GM21529 (cell line): ENCODE results near the gene TMTC3.
"Not testable (repeated sequence)": the region's sequence is repeated elsewhere in the genome, so short reads cannot be mapped to it uniquely, and the experiment has no call there.

Experiments used
- ATAC-seq: cut with Tn5 transposase; IDR thresholded peaks from one replicate; pipeline ENCODE4 v1.9.1; 2021; ENCODE audit not compliant: unreplicated experiment

Gene TMTC3

DNA sequence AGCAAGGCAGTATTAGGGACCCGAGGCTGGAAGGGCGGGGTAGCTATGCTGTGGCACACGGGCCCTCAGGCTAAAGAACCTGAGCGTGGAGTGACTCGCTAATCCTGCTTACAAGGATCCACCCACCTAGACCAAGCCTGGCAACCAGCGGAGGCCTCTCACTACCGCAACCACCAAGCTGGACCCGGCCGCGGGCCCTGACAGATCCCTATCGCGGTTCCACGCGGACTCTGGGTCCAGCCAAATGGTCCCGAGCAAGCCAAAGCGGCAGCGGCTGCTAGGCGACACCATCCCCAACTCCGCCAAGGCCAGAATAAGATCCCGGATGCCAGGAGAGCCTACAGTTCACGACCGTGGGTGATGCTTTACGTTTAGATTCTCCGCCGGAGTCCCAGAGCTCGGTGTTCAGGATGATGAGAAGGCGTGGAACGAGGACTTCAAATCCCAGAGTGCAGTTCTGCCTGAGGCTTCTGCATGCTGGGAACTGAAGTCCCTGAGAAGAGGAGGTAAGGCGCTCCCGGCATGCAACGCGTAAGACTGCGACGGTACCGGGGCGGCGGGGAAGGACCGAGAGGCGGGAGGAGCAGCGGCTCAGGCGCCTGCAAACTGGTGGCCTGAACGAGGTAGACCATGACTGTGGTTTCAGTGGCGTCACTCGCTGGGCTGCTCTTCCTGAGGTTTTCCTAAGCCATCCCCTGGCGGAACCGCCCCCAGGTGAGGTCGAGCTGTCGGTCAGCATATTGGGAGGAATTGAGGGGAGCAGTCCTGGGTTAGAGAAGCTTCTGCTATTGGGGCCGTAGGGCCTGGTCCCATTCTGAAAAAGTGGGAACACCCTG lies at the start of gene TMTC3, which contains the start of gene CEP290:
Gene TMTC3, plus strand, starts transcription at position 534 of the 836 bp plus-strand sequence. CDS start 6,009 bp downstream, outside the sequence.
Gene CEP290, minus strand, starts transcription at position 315 of the 836 bp plus-strand sequence. CDS start 781 bp downstream, outside the sequence.
- peak; percentile 95 for ATAC-seq

DNA sequence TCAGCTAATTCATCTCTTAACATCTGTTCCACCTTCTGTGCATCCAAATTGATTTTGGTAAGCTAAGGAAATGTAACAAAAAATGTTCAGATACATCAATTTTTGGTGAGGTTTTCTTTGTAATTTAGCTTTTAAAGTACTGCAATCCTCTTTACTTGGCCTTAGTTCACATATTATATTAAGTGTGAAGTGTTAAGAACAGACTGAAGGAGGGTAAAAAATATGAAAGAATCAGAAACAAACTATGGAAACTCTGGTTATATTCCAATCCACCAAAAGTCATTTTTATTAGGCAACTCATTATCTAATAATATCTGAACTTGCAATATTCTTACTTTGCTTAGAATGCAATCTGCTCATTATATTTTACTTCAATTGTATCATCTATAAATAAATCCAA lies 49.3 kb upstream of the TMTC3 start:
- ATAC-seq: no peak

DNA sequence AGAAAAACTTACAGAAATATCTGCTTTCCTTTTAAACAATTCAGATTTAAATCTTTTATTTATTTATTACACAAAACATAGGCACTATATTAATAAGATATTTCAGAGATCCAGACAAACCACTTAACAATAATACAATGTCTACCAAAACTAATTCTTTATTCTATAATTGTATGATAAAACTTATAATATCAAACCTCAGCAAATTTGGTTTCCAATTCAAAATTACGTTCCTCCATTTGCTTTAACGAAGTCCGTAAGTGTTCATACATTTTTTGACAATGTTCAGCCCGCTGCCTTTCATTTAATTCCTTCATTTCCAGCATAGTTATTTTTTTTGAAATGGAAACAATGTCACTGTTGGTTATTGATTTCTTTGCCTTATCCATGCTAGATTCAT lies 48.5 kb upstream of the TMTC3 start:
- ATAC-seq: no peak

DNA sequence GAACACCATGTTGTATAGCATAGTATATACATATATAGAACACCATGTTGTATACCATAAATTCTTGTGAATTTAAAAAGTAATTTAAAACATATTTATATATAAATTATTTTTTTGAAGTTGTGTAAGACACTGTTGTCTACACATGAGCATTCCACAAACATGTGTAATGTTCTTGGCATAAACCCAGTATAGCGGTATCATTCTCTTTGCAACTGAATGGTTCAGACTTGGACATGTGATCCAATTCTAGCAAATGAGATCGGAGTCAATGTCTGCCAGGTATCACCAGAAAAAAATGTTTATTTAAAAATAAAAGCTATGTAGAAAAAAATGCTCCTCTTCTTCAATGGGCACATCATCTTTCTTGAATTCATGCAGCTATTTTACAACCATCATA lies 34.1 kb upstream of the TMTC3 start:
- no peak for ATAC-seq

DNA sequence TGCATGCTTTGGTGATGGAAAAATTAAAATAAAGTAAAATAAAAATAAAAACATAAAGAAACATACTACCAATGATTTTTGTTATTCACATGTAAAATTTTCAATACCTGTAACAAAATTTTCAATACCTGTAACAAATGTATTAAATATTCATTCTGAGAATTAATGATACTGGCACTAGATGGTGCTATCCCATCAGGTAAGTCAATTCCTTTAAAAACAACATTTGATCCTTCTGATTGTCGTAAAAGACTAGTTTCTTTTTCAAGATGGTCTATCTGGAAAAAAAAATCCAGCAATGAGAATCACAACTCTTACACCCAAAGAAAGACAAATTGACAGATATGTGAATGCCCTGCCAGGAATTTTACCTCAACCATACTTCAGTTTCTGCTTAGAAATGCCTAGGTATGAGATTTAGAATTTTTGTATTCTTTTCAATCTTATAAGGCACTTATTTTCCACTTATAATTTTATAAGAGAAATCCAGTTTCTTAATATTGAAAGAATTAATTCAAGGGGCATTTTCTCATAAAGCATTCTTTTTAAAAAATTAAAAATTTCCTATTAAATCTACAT lies 30.9 kb upstream of the TMTC3 start:
- no peak for ATAC-seq

DNA sequence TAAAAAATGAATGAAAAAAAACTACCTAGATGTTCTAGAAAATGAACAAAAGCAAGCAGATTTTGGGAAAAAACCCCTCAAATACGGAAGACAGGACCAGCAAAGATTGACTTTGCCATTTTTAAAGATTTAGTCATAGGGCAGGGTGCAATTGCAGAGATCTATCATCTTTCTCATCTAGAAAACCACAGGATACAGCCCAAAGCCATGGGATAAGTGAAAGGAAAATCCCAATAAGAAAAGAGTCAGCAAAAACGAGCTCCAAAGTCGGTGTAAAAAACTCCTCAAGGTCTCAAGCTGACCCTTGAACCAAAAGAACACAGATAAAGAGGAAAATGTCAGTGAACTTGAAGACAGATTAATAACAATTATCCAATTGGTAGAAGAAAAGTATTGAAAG lies 28.2 kb upstream of the TMTC3 start:
- no peak for ATAC-seq

DNA sequence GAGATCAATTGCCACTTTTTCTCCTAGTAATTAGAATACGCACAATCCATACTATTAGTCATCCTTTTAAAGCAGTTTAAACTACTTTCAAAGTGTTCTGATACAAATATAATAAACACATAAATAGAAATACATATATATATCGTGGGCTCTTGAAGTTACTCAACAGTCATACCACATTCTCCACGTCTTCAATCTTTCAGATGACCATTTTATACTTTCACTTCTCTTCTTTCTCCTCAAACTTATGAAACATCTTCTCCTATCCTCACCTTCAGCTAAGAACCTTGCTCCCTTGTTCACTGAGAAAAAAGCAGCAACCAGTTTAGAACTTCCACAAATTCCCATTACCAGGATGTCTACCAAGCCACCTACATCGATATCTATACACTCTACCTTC lies 19.4 kb upstream of the TMTC3 start:
- no peak for ATAC-seq

DNA sequence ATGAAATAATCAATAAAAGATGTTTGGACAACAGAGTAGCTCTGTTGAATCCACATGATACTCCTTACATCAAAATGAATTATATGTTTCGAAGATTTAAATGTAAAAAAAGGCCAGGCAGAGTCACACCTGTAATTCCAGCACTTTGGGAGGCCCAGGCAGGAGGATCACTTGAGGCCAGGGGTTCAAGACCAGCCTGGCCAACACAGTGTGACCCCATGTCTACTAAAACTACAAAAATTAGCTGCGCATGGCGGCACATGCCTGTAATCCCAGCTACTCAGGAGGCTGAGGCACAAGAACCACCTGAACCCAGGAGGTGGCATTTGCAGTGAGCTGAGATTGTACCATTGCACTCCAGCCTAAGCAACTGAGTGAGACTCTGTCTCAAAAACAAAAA lies 15.0 kb upstream of the TMTC3 start:
- no peak for ATAC-seq

DNA sequence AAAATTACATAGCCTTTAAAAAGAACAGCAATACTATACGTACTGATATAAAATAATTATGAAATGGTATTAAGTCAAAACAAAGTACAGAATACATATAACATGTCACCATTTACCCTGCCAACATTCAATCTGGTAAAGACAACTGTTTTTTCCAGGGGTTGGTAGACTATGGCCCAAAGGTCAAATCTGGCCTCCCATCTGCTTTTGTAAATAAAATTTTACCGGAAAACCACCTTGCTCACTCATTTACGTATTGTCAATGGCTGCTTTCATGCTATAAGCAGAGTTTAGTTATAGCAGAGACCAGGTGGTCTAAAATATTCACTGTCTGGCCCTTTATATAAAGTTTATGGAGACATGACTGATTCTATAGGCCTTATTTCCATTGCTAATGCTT lies 14.3 kb upstream of the TMTC3 start:
- no peak for ATAC-seq

DNA sequence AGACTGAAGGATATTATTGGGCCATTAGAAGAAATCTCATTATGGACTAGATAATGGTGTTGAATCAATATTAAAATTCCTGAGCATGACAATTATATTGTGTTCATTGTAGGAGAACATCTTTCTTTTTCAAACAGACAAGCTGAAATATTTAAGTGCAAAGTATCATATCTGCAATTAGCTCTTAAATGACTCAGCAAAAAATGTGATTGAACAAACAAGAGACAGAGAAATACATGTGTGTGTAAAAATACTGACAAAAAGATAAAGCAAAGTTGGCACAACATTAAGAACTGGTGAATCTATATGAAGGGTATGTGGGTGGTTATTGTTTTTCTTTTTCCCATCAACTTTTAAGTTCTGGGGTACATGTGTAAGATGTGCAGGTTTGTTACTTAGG lies 9.7 kb upstream of the TMTC3 start:
- ATAC-seq: no peak

DNA sequence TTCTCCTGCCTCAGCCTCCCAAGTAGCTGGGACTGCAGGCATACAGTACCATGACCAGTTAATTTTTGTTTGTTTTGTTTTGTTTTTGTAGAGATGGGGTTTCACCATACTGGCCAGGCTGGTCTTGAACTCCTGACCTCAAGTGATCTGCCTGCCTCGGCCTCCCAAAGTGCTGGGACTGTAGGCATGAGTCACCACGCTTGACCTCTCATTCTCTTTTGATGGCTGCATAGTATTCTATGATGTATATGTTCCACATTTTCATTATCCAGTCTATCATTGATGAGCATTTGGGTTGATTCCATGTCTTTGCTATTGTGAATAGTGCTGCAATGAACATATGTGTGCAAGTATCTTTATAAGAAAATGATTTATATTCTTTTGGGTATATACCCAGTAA lies 8.9 kb upstream of the TMTC3 start:
- not testable (repeated sequence) for ATAC-seq

DNA sequence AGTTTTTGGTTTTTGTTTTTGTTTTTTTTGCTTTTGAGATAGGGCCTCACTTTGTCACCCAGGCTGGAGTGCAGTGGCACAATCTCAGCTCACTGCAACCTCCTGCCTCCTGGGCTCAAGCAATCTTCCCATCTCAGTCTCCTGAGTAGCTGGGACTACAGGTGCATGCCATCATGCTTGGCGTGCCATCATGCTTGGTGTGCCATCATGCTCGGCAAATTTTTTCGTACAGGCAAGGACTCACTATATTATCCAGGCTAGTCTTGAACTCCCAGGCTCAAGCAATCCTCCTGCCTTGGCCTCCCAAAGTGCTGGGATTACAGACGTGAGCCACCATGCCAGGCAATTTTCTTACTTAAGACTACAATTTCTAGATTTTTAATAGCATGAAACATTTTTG lies 2.4 kb upstream of the TMTC3 start:
- not testable (repeated sequence) for ATAC-seq

DNA sequence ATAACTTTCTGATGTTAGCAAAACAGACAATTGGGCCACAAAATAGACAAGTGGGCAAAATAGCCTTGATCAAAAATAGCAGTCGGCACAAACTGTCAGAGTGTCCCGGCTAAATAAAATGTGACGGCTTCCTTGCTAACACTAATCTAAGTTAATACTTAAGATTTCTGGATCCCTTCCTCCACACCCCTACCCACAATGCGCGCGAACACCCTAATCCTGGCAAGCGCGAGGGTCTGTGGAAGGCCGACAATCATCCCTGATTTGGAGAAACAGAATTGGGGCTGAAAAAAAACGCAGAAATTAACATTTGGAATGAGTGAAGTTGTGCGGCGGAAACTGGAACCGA lies 708 bp upstream of the TMTC3 start:
- no peak for ATAC-seq

DNA sequence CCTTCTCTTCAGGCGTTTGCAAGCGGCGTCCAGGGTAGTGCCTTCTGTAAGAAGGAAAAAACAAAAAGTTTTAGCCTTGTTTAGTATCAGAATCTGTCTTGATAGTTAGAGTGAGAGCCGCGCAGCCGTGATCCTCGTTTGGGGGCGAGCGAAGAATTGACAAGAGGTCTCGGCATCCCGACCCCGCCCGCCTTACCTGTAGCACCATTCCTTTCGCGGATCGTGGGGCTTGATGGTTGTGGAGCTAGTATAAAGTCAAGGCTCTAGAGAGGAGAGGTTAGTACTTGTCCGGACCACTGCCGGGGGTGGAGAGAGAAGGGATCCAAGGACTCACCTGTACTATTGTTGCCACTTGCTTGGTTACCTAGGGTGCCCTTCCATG lies 494 bp downstream of the TMTC3 start:
- ATAC-seq: peak; percentile 4

DNA sequence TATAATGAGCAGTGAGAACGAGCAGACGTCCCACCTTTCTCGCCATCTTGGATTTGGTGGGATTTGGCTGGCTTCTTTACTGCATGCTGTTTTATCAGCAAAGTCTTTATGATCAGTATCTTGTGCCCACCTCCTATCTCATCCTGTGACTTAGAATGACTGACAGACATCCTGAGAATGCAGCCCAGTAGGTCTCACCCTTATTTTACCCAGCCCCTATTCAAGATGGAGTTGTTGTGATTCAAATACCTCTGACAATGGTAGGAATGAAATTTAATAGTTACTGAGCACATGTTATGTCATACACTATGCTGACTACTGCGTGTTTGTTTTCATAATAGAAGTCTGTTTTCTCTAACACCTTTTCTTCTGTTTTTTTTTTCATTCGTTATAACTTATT lies 1.9 kb downstream of the TMTC3 start:
- ATAC-seq: no peak

DNA sequence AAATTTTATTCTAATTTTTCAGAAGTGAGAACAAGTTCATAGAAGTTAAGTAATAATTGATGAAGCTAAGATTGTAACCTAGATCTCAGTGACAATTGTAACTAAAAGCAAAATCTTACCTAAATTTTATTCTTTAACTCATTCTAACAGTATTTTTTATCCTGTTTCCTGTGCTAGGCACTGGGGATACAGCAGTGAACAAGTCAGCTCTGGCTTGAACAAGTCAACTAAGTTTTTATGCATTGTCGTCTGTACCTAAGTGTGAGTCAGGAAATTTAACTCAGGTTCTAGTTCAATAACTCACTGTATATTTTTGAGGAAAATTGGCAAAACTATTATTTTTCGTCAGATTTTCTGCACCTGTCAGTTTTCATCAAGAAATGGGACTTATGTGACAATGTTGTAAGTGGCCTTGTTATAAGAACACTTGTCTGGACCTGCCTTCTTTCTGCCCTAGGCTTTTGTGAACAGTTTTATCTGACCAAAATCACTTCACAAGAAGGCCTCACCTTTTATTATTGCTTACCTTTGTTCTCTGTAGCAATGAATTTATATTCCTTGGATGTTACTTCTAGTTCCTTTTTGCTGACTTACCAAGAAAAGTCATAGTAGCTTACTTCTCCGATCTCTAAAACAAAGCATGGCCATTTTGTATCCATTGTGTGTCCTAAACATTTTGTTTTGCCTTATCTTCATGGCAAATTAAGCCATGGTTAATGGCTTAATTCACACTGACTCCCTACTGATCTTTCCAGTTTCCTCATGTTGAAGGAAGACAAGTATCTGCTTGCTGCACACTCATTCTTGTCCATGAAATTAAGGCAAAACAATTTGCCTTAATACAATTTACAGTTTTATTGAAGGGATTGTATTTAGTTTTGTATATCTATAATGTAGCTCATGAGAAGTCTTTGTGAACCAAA lies 2.7 kb downstream of the TMTC3 start:
- ATAC-seq: no peak

DNA sequence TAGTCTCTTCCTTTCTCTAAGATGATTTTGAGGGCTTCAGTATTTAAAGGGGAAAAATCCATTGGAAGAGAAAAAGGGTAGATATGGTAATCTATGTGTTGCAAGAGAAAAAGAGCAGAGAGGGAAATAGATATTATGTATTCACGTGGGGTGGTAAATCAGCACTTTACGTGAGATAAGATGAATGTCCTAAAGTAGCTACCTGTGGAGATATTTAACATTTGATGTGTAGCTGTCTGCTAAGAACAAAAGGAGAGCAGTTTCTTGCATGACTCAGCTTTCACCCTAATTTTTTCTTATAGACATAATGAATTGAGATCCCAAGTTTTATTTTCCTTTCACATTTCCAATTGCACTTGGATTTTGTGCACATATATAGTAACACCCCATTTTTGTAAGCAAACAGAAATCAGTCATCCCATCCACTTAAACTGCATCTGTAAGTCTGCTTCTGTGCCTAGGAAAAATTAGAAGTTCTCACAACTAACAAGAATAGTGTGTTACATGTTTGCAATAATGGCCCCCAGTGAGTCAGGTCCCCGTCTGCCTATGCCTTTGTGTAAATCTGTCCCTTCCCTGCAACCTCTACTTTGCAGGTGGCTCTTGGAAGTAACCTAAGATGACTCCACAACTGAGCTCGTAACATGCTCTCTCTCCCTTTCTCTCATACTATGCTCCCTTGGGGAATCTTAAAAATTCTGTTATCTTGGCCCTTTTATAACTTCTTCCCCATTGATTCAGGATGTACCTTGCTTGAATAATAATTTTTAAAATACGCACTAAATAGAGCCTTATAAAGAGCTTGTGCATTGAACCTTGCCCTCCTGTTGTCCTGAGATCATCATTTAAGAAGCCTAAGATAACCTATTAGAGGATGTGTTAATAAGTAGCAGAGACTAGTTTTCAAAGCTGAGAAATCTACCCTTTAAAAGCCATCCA lies 3.7 kb downstream of the TMTC3 start:
- no peak for ATAC-seq

DNA sequence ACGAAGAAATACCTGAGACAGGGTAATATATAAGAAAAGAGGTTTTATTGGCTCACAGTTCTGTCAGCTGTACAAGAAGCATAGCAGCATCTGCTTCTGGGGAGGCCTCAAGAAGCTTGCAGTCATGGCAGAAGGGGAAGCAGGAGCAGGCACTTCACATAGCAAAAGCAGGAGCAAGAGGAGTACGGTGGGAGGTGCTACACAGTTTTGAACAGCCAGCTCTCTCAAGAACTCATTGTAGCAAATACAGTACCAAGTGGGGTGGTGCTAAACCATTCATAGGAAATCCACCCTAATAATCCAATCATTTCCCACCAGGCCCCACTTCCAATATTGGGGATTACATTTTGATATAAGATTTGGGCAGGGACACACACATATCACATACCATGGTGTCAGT lies 8.0 kb downstream of the TMTC3 start:
- ATAC-seq: no peak

DNA sequence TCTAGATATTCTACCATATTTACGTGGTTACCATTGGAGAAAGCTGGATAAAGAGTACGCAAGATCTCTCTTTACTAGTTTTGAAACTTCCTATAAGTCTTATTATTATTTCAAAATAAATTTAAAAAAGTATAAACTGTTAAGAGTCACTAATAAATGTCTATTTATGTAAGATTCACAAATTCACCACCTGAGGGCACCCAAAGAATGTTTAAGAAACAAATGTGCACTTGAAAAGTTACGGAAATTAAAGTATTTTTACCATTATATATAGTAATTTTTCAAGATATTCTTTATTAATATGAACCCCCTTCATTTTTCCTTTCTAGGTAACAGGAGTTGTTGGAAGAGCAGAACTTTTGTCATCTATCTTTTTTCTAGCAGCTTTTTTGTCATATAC lies 11.9 kb downstream of the TMTC3 start:
- no peak for ATAC-seq

DNA sequence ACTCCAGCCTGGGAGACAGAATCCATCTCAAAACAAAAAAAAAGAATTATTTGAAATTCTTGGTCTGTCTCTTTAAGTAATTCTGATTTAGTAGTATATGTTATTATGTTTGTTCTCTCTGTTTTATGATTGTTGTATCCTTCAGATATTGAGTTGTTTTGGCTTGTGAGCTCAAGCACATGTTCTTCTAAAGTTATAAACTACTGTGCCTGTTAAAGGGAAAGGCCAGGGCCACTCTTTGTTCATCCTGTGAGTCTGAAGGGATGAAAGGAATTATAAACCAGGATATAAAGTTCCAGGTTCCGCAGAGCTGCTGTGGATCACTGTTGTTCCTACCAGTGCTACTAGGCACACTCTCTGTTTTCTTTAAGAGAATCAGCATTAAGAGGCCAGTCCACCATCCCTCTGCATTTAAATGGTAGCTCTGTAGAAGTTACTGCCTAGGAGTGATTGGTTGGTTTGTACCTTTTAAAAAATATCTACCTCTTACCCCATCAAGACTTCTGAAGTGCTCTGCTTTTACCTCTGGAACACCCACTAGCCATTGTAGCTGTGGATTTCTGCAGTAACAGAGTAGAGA lies 14.1 kb downstream of the TMTC3 start:
- ATAC-seq: no peak
